ENCODE results near the gene PPARD. TPM values are rescaled to one million over a fixed set of nuclear protein-coding genes. Genes with fewer than 3 reads are reported as not detected.

The PPARD gene
- total and polyA plus RNA-seq, 5 donors = 20.5 to 22.6 (median 21.2) TPM

DNA sequence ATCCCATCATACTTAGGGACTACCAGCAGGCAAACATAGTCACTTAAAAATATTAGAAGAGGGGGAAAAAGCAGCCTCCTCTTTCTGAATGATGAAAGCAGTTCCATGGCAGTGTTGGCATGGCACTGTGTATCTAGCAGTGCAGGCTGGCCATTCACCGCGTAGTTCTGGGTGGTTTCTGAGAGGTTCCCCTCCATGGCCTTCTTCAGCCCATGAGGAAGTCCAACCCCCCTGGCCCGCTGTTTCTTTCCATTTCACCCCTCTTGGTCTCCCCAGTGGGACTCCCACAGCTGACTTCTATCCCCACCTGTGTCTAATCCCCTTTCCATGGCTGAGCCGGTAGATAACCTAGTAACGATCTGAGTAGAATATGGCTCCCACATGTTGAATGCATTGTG lies 17.0 kb downstream of the PPARD start:
- 95% methylated on average over 5 of the region's 5 CpGs for WGBS
- intact Hi-C loops (cut with DNase I) = no loop called here
- ATAC-seq (no peak), DNase-seq (no peak)
- Histone ChIP-seq H3K9me3 (ENCODE audit: control insufficient read depth, low read length) (no peaks in the 10 kb centered on the region), H3K4me3 (ENCODE audit: low read length) (no peak overlapping the region), H3K27me3 (ENCODE audit: control insufficient read depth, insufficient read depth) (no peaks in the 10 kb centered on the region), H3K27ac (ENCODE audit: low read length) (peak overlapping the region; percentile 75), H3K4me1 (ENCODE audit: control insufficient read depth, insufficient read depth, low read length) (peaks cover 37% of the 10 kb centered on the region)

DNA sequence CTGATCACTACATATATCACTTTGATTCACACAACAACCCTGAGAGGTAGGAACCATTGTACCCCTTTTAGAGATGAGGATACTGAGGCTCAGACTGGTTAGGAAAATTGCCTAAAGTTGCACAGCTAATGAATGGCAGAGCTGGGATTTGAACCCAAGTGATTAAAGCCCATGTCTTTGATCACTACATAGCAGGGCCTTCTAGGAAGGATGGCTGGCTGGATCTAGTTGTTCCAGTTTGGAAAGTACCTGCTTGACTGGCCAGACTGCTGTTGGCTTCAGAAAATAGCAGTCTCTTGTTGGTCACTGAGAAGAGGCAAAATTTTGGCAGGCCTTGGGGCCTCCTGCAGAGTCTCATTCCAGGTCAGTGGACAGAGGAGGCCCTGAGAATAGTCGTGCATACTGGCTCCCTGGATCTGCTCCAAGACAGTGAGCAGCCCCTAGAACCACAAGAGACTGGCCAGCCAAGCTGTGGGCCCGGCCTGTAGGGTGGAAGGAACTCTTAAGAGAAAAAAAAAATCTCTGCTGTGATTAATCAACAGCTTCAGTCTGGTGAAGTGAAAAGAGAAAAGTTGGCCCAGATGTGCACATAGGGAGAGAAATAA lies 17.5 kb downstream of the PPARD start:
- WGBS = 12% methylated on average over 2 of the region's 2 CpGs
- Histone ChIP-seq H3K9me3 (ENCODE audit: control insufficient read depth, low read length) (no peaks in the 10 kb centered on the region), H3K4me3 (ENCODE audit: low read length) (no peak overlapping the region), H3K27ac (ENCODE audit: low read length) (peak overlapping the region; percentile 75), H3K4me1 (ENCODE audit: control insufficient read depth, insufficient read depth, low read length) (peaks cover 37% of the 10 kb centered on the region), H3K27me3 (ENCODE audit: control insufficient read depth, insufficient read depth) (no peaks in the 10 kb centered on the region)
- DNase-seq = peak; percentile 35 to 73 (median 63)
- peak in 1 of 2 donors; percentile 41 for ATAC-seq
- intact Hi-C loops (cut with DNase I) = no loop called here

DNA sequence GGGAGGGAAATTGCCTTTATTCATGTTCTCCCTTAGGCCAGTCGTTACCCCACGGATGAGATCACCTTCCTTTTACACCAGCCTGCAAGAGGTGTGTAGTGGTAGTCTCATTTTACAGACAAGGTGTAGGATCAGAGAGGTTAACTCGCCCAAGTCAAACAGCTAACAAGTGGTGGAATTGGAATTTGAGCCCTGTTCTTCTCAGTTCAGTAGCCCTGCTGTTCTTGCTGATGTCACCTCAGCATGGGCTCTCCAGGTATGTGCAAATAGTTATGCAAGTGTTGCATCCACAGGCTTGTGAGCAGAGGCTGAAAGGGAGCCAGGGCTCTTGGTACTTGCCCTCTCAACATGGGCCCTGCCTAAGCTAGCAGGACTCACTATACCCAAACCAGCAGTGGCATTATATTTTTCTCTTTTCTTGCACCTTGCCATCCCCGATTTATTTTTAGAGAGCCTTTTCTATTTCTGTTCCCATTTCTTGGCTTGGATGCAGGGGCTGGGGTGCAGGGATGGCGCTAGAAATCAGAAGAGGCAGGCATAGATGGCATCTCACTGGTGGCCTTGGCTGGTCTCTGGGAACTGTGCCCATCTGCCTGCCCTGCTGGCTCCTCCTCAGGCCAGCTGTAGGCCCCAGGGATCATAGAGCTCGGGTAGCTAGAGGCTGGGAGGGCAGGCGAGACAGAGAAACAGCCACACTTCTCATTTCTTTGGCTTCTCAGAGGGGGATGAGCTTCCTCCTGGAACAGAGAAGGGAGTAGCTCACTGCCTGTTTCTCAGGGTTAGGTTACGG lies 18.2 kb downstream of the PPARD start:
- intact Hi-C loops (cut with DNase I) = no loop called here
- Histone ChIP-seq H3K27me3 (ENCODE audit: control insufficient read depth, insufficient read depth) (no peaks in the 10 kb centered on the region), H3K4me3 (ENCODE audit: low read length) (no peak overlapping the region), H3K27ac (ENCODE audit: low read length) (peak overlapping the region; percentile 75), H3K9me3 (ENCODE audit: control insufficient read depth, low read length) (no peaks in the 10 kb centered on the region), H3K4me1 (ENCODE audit: control insufficient read depth, insufficient read depth, low read length) (peaks cover 37% of the 10 kb centered on the region)
- WGBS = 51% methylated on average over 8 of the region's 8 CpGs
- peak; percentile 39 to 74 (median 69) for DNase-seq
- peak; percentile 50 to 62 for ATAC-seq

DNA sequence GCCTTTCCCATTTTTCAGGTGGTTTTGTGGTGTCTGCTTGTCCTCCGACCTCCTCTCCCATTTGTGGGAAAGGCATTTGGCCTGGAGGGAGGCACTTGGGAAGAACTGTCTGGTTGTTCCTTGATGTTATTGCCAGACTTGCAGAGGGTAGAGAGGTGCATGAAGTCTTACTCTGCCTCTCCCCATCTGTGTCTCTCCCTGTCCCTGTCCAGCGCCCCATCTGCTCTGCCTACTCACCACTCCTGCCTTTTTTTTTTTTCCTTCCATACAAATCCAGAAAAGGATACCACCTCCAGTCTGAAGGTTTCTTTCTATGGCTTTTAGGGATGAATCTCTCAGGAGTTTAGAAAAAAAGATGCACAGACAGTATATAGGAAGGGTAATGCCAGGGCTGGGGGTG lies 19.8 kb downstream of the PPARD start:
- 95% methylated on average over 2 of the region's 2 CpGs for WGBS
- Histone ChIP-seq H3K27me3 (ENCODE audit: control insufficient read depth, insufficient read depth) (no peaks in the 10 kb centered on the region), H3K4me3 (ENCODE audit: low read length) (no peak overlapping the region), H3K27ac (ENCODE audit: low read length) (no peak overlapping the region), H3K4me1 (ENCODE audit: control insufficient read depth, insufficient read depth, low read length) (peaks cover 27% of the 10 kb centered on the region), H3K9me3 (ENCODE audit: control insufficient read depth, low read length) (no peaks in the 10 kb centered on the region)
- intact Hi-C loops (cut with DNase I) = no loop called here
- DNase-seq = no peak
- no peak for ATAC-seq

DNA sequence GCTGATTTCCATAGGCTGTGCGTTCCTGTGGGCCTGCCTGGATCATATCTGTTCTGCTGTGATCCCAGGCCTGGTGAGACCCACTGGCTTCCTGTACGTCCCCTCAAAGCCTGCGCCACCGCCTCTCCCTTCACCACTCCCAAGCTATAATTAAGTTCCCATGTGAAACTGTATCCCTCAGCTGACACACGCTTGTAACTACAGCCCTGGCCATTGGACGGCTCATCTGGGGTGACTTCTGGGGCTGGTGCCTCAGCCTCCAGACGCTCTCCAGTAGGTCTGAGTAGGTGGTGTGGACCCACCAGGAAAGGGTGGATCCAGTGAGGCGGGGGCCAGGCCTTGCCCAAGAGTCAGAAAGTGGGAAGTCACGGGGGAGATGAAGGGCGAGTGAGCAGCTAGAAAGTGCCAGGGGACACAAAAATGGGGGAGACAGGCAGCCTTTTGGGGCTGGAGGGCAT lies 21.0 kb downstream of the PPARD start:
- peak; percentile 39 to 70 (median 54) for DNase-seq

DNA sequence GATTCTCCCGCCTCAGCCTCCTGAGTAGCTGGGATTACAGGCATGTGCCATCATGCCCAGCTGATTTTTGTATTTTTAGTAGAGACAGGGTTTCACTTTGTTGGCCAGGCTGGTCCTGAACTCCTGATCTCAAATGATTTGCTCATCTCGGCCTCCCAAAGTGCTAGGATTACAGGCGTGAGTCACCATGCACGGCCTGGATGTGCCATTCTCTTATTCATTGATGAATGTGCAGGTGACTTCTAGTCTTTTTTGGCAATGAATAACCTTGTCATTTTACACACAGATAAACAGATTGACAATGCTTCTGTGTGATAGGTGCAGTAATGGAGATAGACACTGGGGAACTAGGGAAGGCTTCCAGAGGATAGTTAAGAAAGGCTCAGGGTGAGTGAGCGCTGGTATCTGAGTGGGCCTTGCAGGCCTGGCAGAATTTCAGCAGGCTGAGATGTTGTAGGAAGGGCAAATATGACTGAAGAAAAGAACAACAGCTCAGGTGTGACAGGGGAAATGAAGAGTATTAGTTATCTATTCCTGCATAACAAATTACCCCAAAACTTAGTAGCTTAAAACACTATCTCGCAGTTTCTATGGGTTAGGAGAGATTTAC lies 23.3 kb downstream of the PPARD start:
- intact Hi-C loops (cut with DNase I) = no loop called here
- no peaks in the 10 kb centered on the region for H3K27me3 ChIP-seq (ENCODE audit: control insufficient read depth, insufficient read depth)
- ATAC-seq (no peak), DNase-seq (no peak)
- H3K4me1 ChIP-seq (ENCODE audit: control insufficient read depth, insufficient read depth, low read length) = peaks cover 23% of the 10 kb centered on the region
- no peak overlapping the region for H3K4me3 ChIP-seq (ENCODE audit: low read length)
- WGBS = 97% methylated on average over 6 of the region's 6 CpGs
- no peak overlapping the region for H3K27ac ChIP-seq (ENCODE audit: low read length)
- H3K9me3 ChIP-seq (ENCODE audit: control insufficient read depth, low read length) = no peaks in the 10 kb centered on the region

More for the DNA sequence above, 21.0 kb downstream of the PPARD start:
- H3K27ac ChIP-seq (ENCODE audit: low read length) = peak overlapping the region; percentile 38
- WGBS = 51% methylated on average over 10 of the region's 10 CpGs
- H3K4me3 ChIP-seq (ENCODE audit: low read length) = no peak overlapping the region
- peak; percentile 67 to 85 for ATAC-seq
- no peaks in the 10 kb centered on the region for H3K9me3 ChIP-seq (ENCODE audit: control insufficient read depth, low read length)
- H3K27me3 ChIP-seq (ENCODE audit: control insufficient read depth, insufficient read depth) = no peaks in the 10 kb centered on the region
- peaks cover 27% of the 10 kb centered on the region for H3K4me1 ChIP-seq (ENCODE audit: control insufficient read depth, insufficient read depth, low read length)
- intact Hi-C loops (cut with DNase I) = no loop called here

DNA sequence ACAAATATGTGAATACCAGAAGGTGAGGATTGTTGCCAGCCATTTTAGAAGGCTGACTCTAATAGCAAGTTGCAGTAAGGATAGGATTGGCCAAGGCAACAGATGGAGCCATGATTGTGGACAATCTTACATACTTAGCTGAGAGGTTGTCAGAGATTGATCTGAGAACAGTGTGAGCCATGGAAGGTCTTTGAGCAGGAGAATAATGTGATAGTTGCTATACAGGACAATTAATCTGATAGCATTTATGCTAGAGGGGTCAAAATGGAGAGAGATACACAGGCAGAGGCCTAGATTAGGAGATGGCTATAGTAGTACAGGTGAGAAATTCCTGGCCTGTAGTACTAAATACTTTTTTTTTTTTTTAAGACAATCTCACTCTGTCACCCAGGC lies 23.8 kb downstream of the PPARD start:
- Histone ChIP-seq H3K4me1 (ENCODE audit: control insufficient read depth, insufficient read depth, low read length) (peaks cover 20% of the 10 kb centered on the region), H3K27ac (ENCODE audit: low read length) (no peak overlapping the region), H3K4me3 (ENCODE audit: low read length) (no peak overlapping the region), H3K9me3 (ENCODE audit: control insufficient read depth, low read length) (no peaks in the 10 kb centered on the region), H3K27me3 (ENCODE audit: control insufficient read depth, insufficient read depth) (no peaks in the 10 kb centered on the region)
- ATAC-seq (no peak), DNase-seq (no peak)
- intact Hi-C loops (cut with DNase I) = no loop called here

DNA sequence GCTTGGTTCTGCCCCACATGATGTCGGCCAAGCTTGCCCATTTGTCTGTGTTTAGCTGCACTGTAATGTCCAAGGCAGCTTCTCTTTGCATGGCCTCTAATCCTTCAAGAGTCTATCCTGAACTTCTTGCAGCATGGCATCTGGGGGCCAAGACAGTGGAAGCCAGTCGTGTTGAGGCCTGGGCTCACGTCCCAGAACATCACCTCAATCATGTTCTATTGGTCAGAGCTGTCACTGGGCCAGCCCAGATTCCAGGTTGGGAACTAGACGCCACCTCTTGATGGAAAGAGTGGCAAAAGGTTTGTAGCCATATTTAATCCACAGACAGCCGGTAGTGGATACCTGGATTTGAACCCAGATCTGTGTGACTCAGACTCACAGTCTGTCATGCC lies 25.3 kb downstream of the PPARD start:
- Histone ChIP-seq H3K27ac (ENCODE audit: low read length) (no peak overlapping the region), H3K9me3 (ENCODE audit: control insufficient read depth, low read length) (no peaks in the 10 kb centered on the region), H3K27me3 (ENCODE audit: control insufficient read depth, insufficient read depth) (no peaks in the 10 kb centered on the region), H3K4me1 (ENCODE audit: control insufficient read depth, insufficient read depth, low read length) (peaks cover 19% of the 10 kb centered on the region), H3K4me3 (ENCODE audit: low read length) (no peak overlapping the region)
- intact Hi-C loops (cut with DNase I) = no loop called here
- 79% methylated on average over 5 of the region's 5 CpGs for WGBS
- ATAC-seq (no peak), DNase-seq (no peak)

DNA sequence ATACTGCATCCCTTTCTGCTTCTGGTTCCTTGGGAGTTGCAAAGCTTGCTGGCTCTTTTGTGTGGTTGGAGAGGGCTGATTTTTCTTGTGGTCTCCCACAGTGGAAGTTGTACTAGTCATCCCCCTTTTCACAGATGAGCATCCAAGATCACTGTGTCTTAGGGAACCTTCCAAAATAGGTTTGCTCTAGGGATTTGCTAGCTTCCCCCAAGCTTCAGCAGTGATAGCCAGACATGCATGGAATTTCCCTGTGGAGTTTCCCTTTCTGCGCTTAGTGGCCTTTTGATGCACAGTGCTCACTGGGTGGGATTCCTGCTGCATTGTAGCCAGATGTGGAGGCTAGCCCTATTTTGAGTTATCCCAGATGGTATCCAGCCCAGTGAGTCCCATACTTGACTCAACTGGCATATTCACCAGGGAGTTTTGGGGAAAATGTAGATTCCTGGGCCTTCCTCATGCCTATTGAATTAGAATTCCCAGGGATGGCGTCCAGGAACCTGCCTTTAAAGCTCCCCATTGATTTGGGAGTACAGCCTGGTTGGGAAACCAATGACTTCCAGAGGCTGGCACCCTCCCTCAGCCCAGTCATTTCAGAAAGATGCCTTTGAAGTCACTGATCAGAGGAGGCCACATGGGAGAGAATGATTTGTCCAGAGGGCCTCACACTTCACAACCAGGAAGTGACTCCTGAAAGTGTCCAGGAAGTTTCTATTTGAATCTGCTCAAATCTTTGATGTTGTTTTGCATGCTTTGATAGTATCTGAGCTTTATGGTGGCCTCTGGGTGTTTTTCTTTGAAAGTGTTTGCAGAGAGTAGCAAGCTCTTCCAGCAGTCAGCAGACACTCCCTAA lies 25.9 kb downstream of the PPARD start:
- Histone ChIP-seq H3K27me3 (ENCODE audit: control insufficient read depth, insufficient read depth) (no peaks in the 10 kb centered on the region), H3K9me3 (ENCODE audit: control insufficient read depth, low read length) (no peaks in the 10 kb centered on the region), H3K4me3 (ENCODE audit: low read length) (no peak overlapping the region), H3K27ac (ENCODE audit: low read length) (peak overlapping the region; percentile 19), H3K4me1 (ENCODE audit: control insufficient read depth, insufficient read depth, low read length) (peaks cover 19% of the 10 kb centered on the region)
- no peak for DNase-seq
- ATAC-seq = no peak
- WGBS = 88% methylated on average over 2 of the region's 2 CpGs
- intact Hi-C loops (cut with DNase I) = no loop called here

DNA sequence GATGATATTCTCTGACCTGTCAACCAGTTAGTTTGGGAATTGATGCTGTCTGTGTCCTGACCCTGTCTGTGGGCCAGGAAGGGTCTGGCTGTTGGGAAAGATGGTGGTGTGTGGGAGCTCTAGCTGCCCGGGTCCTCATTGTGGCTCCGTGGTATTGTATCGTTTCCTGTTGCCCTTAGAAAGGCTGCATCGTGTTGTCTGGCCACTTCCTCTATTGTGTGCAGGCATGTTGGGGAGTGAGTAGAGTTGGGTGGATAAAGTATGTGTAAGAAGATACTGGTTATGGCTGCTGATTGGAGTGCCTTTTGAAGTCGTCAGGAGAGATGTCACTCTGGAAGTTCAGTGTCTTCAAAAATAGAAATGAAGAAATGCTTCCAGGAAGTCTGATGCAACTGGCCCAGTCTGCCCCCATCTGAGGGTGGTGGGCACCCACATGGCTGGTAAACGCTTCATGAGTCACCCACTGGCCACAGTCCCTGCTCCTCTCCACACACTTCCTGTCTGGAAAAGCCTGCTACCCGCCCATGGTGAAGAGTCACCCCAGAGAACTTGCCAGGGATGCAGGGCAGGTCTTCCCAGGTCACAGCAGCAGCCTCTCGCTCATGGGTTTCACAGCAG lies 27.9 kb downstream of the PPARD start:
- 35% methylated on average over 8 of the region's 8 CpGs for WGBS
- ATAC-seq (peak; percentile 77 to 97), DNase-seq (peak; percentile 81 to 85 (median 82))
- Histone ChIP-seq H3K9me3 (ENCODE audit: control insufficient read depth, low read length) (no peaks in the 10 kb centered on the region), H3K4me1 (ENCODE audit: control insufficient read depth, insufficient read depth, low read length) (peaks cover 19% of the 10 kb centered on the region), H3K27ac (ENCODE audit: low read length) (peak overlapping the region; percentile 95), H3K4me3 (ENCODE audit: low read length) (no peak overlapping the region), H3K27me3 (ENCODE audit: control insufficient read depth, insufficient read depth) (no peaks in the 10 kb centered on the region)
- intact Hi-C loops (cut with DNase I) = no loop called here

Measured in right cardiac atrium (tissue), 5 donors.